Right lobe of liver (tissue), 5 donors: Measurements from ENCODE around the gene ZNF534. TPM values are rescaled to one million over a fixed set of nuclear protein-coding genes. Genes with fewer than 3 reads are reported as not detected.

Experiments used
- small RNA-seq, 2 experiments: library from RNA; depleted of rRNA; stranded (forward); fragments of <200 nt; gene quantifications; one replicate each; pipeline ENCODE3, GENCODE V24; 2016
- total RNA-seq, 6 experiments: library from RNA; depleted of rRNA in 2 of 6; stranded (reverse); fragments of >200 nt in 2 of 6; fragmentation: NEBNext Ultra II Directional in 3 of 6; extraction: Animal tissue kit (Norgen Biotek cat#: 25700) in 3 of 6; gene quantifications; one replicate each; pipeline versions ENCODE4 v1.1.0 to v1.2.4, GENCODE V29; 2016 to 2023
- donor health status: DM: no; HTN: no; CAD: no.
- donor health status: DM: no; HTN: no; CAD: no.
- donor health status: DM: no; HTN: yes; CAD: no.
- donor health status: DM: no; HTN: yes; CAD: no.

ZNF534 gene
- total RNA-seq, 6 experiments from 2014 or later, result 0.13 TPM; not detected in 5

Small RNA genes within 50 kb of the gene (small RNA-seq; reads per million reads assigned to genes)
- gene AC010332.1, result 0 reads per million in 2 experiments

Other genes starting within 250 kb of the ZNF534 start
- 10 to 100 TPM; 59.4 to 93.0 (median 82.4) TPM for gene PPP2R1A, start 239.1 kb upstream of the ZNF534 start, total RNA-seq
- gene ZNF766, start 159.6 kb upstream of the ZNF534 start, total RNA-seq, result 1 to 10 TPM; 2.3 to 6.0 (median 4.9) TPM
- gene ZNF480, start 132.0 kb upstream of the ZNF534 start, total RNA-seq, result 1 to 10 TPM; 3.7 to 7.1 (median 5.3) TPM
- under 1 TPM in 5 of 6 experiments, not detected in 1; 0.16 to 0.51 (median 0.39) TPM for gene ZNF610, start 92.9 kb upstream of the ZNF534 start, total RNA-seq
- gene ZNF880, start 59.2 kb upstream of the ZNF534 start, total RNA-seq, result 1 to 10 TPM; 1.0 to 2.9 (median 2.3) TPM
- gene ZNF528, start 31.3 kb upstream of the ZNF534 start, total RNA-seq, result 1 to 10 TPM; 1.9 to 7.5 (median 3.5) TPM
- gene ZNF578, start 24.4 kb downstream of the ZNF534 start, total RNA-seq, result under 1 TPM in 3 of 6 experiments, not detected in 3; 0.17 to 0.51 (median 0.29) TPM
- gene ZNF808, start 98.5 kb downstream of the ZNF534 start, total RNA-seq, result 10 to 100 TPM in 1 of 6 experiments, 1 to 10 TPM in 5; 3.3 to 12.3 (median 5.8) TPM
- 1 to 10 TPM; 2.5 to 6.4 (median 4.0) TPM for gene ZNF701, start 141.1 kb downstream of the ZNF534 start, total RNA-seq
- 1 to 10 TPM; 2.5 to 5.9 (median 3.3) TPM for gene ZNF83, start 209.2 kb downstream of the ZNF534 start, total RNA-seq